Measurements from ENCODE around the gene BCR. TPM values are rescaled to one million over a fixed set of nuclear protein-coding genes. Genes with fewer than 3 reads are reported as not detected.
A peak's percentile ranks its signal among the peaks of the same experiment; 100 is the strongest.

BCR gene
- total and polyA plus RNA-seq, 12 donors: 10.9 to 33.4 (median 25.8) TPM

DNA sequence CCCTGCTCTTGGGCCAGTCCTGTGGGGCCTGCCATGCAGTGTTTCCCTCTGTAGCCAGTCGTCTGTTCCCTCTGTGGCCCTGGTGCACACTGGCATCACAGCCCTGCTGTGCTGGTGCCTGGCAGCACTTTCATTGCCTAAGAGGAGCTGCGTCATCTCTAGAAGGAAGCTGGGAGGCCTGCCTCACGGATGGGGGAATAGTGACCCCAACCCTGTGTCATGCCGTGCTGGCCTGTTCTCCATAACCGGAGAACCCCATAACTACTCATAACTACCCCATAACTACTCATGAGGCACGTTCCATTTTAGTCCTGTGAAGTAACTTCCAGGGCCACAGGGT, 21.0 kb upstream of the BCR start:
- no peak for ATAC-seq
- DNase-seq: no peak
- intact Hi-C loops (cut with DNase I): no loop called here

GRCh38 chr22:23161029-23161428, 19.3 kb upstream of the BCR start:
- Histone ChIP-seq H3K27me3 (no peaks in the 10 kb centered on the region), H3K36me3 (no peaks in the 10 kb centered on the region), H3K9me3 (no peaks in the 10 kb centered on the region), H3K4me1 (no peaks in the 10 kb centered on the region), H3K27ac (no peak overlapping the region), H3K4me3 (no peak overlapping the region)
- TF ChIP-seq CTCF (IDR thresholded peaks at IDR 0.05): no peak
- ATAC-seq (no peak), DNase-seq (no peak)
- 95% methylated on average over 4 of the region's 4 CpGs for WGBS, 2 donors
- intact Hi-C loops (cut with DNase I): no loop called here

More for the DNA sequence above, 21.0 kb upstream of the BCR start:
- WGBS, 2 donors: 89 to 90% methylated on average over 6 of the region's 6 CpGs
- Histone ChIP-seq H3K4me3 (no peak overlapping the region), H3K27me3 (peaks cover 0 to 6% (median 0%) of the 10 kb centered on the region in 7 donors), H3K36me3 (no peaks in the 10 kb centered on the region), H3K27ac (no peak overlapping the region), H3K9me3 (no peaks in the 10 kb centered on the region), H3K4me1 (no peaks in the 10 kb centered on the region)
- TF ChIP-seq CTCF (IDR thresholded peaks at IDR 0.05): no peak

DNA sequence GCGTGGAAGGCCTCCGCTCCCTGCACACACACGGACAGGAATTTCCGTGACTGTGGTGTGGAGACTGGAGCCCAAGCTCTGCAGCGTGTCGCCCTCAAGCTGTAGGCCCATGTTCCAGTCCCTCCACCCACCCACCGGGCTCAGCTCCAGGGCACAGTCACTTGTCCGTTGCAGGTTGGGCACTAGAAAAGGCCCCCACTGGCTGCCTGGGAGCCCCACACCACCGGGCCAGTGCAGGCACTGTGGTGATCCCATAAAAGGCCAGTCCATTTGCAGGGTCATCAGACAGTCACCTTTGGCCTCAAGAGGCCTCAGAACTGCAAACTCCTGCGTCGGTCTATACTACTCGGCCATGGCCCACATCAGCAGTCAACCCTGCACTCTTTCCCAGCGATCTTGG, 18.7 kb upstream of the BCR start:
- 90 to 92% methylated on average over 13 of the region's 13 CpGs for WGBS, 2 donors
- no peak for ATAC-seq
- no peak for TF ChIP-seq CTCF (IDR thresholded peaks at IDR 0.05)

GRCh38 chr22:23163665-23164064, 16.6 kb upstream of the BCR start:
- 83 to 85% methylated on average over 8 of the region's 8 CpGs for WGBS, 2 donors
- ATAC-seq: peak in 3 of 8 donors; percentile 17 to 38 (median 31)
- H3K27me3 ChIP-seq: no peaks in the 10 kb centered on the region

More for the DNA sequence above, 18.7 kb upstream of the BCR start:
- Histone ChIP-seq H3K4me3 (no peak overlapping the region), H3K27me3 (no peaks in the 10 kb centered on the region), H3K4me1 (no peaks in the 10 kb centered on the region), H3K9me3 (no peaks in the 10 kb centered on the region), H3K36me3 (no peaks in the 10 kb centered on the region), H3K27ac (no peak overlapping the region)
- intact Hi-C loops (cut with DNase I): no loop called here
- no peak for DNase-seq

More at GRCh38 chr22:23163665-23164064, 16.6 kb upstream of the BCR start:
- Histone ChIP-seq H3K27ac (no peak overlapping the region), H3K9me3 (no peaks in the 10 kb centered on the region), H3K36me3 (no peaks in the 10 kb centered on the region), H3K4me1 (no peaks in the 10 kb centered on the region), H3K4me3 (no peak overlapping the region)
- no peak for TF ChIP-seq CTCF (IDR thresholded peaks at IDR 0.05)
- peak in 1 of 2 donors; percentile 50 for DNase-seq
- intact Hi-C loops (cut with DNase I): no loop called here
